Kidney (tissue), 14 donors: ENCODE results near the gene PALLD. TPM values are rescaled to one million over a fixed set of nuclear protein-coding genes. Genes with fewer than 3 reads are reported as not detected.

Experiments
- DNase-seq, 5 donors: peaks; one replicate each; pipeline ENCODE4 v3.0.0-alpha.2; 2013 to 2020
- FAIRE-seq: peaks from 2 replicates; lab custom pipeline; 2012; peaks lifted over from hg19 to GRCh38; lab: Jason Lieb, UNC
- H3K27ac ChIP-seq, 2 donors: one replicate each; pipeline ENCODE4 v1.7.0; 2013; ENCODE audit warnings: low read depth in 2 of 2, low read length in 2 of 2, inconsistent platforms in 1 of 2
- H3K27me3 ChIP-seq: one replicate; pipeline ENCODE4 v1.7.1; 2013; ENCODE audit warnings: low read length, inconsistent platforms; ENCODE audit not compliant: control insufficient read depth, insufficient read depth
- H3K36me3 ChIP-seq, 3 donors: one replicate each; pipeline versions ENCODE4 v1.7.0 to v1.7.1; 2013; ENCODE audit warnings: low read length in 3 of 3, control low read depth in 1 of 3, inconsistent platforms in 1 of 3; ENCODE audit not compliant: insufficient read depth in 3 of 3, control insufficient read depth in 2 of 3
- H3K4me1 ChIP-seq, 3 donors: one replicate each; pipeline versions ENCODE4 v1.7.0 to v1.7.1; 2013; ENCODE audit warnings: low read length in 3 of 3, inconsistent platforms in 1 of 3, low read depth in 1 of 3; ENCODE audit not compliant: control insufficient read depth in 2 of 3, insufficient read depth in 2 of 3
- H3K4me3 ChIP-seq, 3 donors: one replicate each; pipeline versions ENCODE4 v1.7.0 to v1.8.1; 2013; ENCODE audit warnings: low read length in 3 of 3, control low read depth in 1 of 3, inconsistent platforms in 1 of 3
- H3K9ac ChIP-seq, 3 donors: one replicate each; pipeline versions ENCODE4 v1.7.0 to v1.7.1; 2013; ENCODE audit warnings: low read length in 3 of 3, control low read depth in 1 of 3, inconsistent platforms in 1 of 3
- H3K9me3 ChIP-seq, 3 donors: one replicate each; pipeline versions ENCODE4 v1.7.0 to v1.7.1; 2013; ENCODE audit warnings: low read length in 3 of 3, control low read depth in 1 of 3, inconsistent platforms in 1 of 3; ENCODE audit not compliant: control insufficient read depth in 2 of 3, insufficient read depth in 1 of 3
- CTCF ChIP-seq: IDR thresholded peaks from 3 replicates; pipeline ENCODE4 v1.5.1; 2012; ENCODE audit warnings: mild to moderate bottlenecking, moderate library complexity, borderline replicate concordance; ENCODE audit not compliant: insufficient read depth; ENCODE audit errors: extremely low read depth
- intact Hi-C: fragments of 100-400 bp; cut with DNase I; formaldehyde crosslinking; loops from one replicate; pipeline ENCODE4 v1.11.1; 2022
- polyA plus RNA-seq: library from polyadenylated mRNA; stranded (reverse); fragments of 350-450 nt; fragmentation: Illumina TruSeq; extraction: RNeasy Lipid Tissue Mini Kit (QIAGEN cat#74804); gene quantifications from one replicate; pipeline ENCODE4 v1.2.3, GENCODE V29; 2014; ENCODE audit warnings: low read depth, low replicate concordance; ENCODE audit not compliant: insufficient read depth
- total RNA-seq: library from RNA; stranded (reverse); fragmentation: NEBNext Ultra II Directional; extraction: Animal tissue kit (Norgen Biotek cat#: 25700); gene quantifications from one replicate; pipeline ENCODE4 v1.2.1, GENCODE V29; 2021
- donor health status: control.
- donor health status: control.
- donor health status: control.
- donor health status: control.
- donor health status: control.
- donor health status: DM: yes; HTN: yes; CAD: no.
- donor health status: Normal renal cell carcinoma (clear cell type).

PALLD gene
- total and polyA plus RNA-seq, 2 donors from 2014 or later, result 43.4 to 120 TPM

GRCh38 chr4:168719725-168720124, 222.9 kb downstream of the PALLD start:
- no peak for TF ChIP-seq CTCF
- peaks cover 0 to 2% (median 0%) of the 10 kb centered on the region in 3 donors for H3K36me3 ChIP-seq
- H3K27me3 ChIP-seq, result no peaks in the 10 kb centered on the region
- H3K4me1 ChIP-seq, result no peaks in the 10 kb centered on the region
- H3K27ac ChIP-seq, result no peak overlapping the region
- H3K9me3 ChIP-seq, result no peaks in the 10 kb centered on the region
- no peak overlapping the region for H3K4me3 ChIP-seq
- FAIRE-seq (no peak), DNase-seq (no peak)
- H3K9ac ChIP-seq, result no peak overlapping the region
- intact Hi-C loops, result no loop called here

DNA sequence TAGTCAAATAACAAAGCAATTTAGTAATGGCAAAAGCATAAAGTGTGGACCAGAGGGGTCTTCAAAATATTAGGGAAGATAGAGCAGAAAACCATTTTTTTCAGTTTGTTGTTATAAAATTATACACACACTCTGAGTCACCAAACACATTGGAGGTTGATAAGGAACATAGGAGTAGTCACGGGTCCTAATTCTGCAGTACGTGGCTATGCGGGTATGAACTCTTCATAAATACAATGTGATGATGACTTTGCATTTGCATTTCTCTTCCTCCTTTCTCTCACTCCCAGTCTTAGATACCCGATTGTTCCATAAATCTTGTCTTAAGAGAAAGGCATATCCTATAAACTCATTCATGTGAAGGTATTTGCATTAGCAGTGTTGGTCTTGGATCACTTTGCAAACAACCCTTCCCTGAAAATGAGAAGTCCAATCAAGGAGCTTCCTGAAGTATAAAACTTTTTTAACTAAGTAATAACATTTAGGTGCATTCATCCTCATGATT, 223.6 kb downstream of the PALLD start:
- no peak for TF ChIP-seq CTCF
- no peaks in the 10 kb centered on the region for H3K27me3 ChIP-seq
- no peak overlapping the region for H3K4me3 ChIP-seq
- no peak overlapping the region for H3K27ac ChIP-seq
- DNase-seq (no peak), FAIRE-seq (no peak)
- intact Hi-C loops, result no loop called here
- H3K9ac ChIP-seq, result no peak overlapping the region
- no peaks in the 10 kb centered on the region for H3K9me3 ChIP-seq
- H3K4me1 ChIP-seq, result no peaks in the 10 kb centered on the region
- peaks cover 0 to 2% (median 0%) of the 10 kb centered on the region in 3 donors for H3K36me3 ChIP-seq

- H3K27ac ChIP-seq, result peak overlapping the region in 1 of 2 donors; percentile 35
- DNase-seq, result no peak
- no peak overlapping the region for H3K4me3 ChIP-seq
- H3K27me3 ChIP-seq, result no peaks in the 10 kb centered on the region
- H3K9ac ChIP-seq, result no peak overlapping the region
- TF ChIP-seq CTCF, result no peak
- no peak for FAIRE-seq
- intact Hi-C loops, result no loop called here
- no peaks in the 10 kb centered on the region for H3K4me1 ChIP-seq
- peaks cover 0 to 5% (median 0%) of the 10 kb centered on the region in 3 donors for H3K36me3 ChIP-seq
- H3K9me3 ChIP-seq, result no peaks in the 10 kb centered on the region
Measured at GRCh38 chr4:168722391-168722790, 225.5 kb downstream of the PALLD start.

DNA sequence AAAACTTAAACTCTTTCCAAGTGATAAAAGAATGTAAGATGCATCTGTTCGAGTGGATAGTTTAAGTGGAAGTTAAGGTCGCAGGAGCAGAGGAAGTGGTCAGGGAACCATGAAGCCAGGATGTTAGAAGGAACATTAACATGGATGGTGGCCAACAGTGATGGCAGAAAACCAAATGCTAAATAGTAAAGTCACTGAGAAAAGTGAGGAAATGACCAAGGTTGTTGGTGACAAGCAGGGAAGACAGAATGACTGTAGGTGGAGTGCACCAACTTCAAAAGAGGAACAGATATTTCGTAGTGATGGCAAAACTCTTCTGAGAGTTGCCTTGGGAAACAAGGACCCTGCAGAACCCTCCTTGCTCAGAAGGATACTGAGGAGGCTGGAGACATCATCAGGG, 226.2 kb downstream of the PALLD start:
- Histone ChIP-seq H3K27me3 (no peaks in the 10 kb centered on the region), H3K9me3 (no peaks in the 10 kb centered on the region), H3K9ac (no peak overlapping the region), H3K4me3 (no peak overlapping the region), H3K36me3 (peaks cover 0 to 5% (median 0%) of the 10 kb centered on the region in 3 donors), H3K27ac (no peak overlapping the region), H3K4me1 (no peaks in the 10 kb centered on the region)
- intact Hi-C loops, result no loop called here
- no peak for TF ChIP-seq CTCF
- peak in 1 of 5 donors; percentile 46 for DNase-seq
- no peak for FAIRE-seq
